ENCODE data around the gene INHA. TPM values are rescaled to one million over a fixed set of nuclear protein-coding genes. Genes with fewer than 3 reads are reported as not detected.

INHA gene
- total RNA-seq, 1 experiment from 2014 or later: not detected

DNA sequence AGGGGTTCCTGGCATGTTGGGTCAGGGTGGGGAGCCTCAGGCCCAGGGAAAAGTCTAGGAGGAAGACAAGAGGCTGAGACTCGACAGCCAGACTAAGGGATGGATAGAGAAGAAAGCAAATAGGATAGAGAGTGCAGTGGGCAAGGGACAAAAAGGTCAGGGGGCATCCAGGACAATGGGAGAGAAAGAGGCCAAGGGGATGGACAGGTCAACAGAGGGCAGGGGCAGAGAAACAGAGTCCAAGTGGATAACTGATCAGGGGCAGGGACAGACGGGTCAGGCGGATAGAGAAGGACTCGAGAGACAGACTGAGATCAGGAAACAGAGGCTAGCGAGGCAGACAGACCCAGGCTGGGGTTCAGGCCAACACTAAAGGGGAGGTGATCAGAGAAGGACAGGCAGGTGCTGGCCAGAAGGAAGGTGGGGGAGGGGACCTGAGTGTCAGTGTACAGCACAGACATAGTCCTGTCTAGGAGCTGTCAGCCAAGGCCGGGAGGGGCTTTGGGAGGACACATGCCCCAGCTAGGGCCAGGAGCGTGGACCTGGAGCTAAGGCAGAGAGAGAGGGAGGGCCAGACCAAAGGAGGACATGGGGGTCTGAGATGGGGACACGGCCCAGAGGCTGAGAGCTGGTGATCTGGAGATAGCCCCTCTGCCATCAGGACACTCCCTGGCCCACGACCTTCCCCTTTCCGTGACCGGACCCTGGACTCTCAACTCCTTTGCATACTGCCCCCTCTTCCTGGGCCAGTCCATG lies 45.6 kb upstream of the INHA start:
- POLR2A ChIA-PET: interaction anchor here (1.4 kb wide), 1 partner anchor 29 kb away, joined by 3 read pairs; no protein-coding TSS in a partner anchor
- H3K4me3 ChIP-seq (replicated peaks in 1 of 2; ENCODE audit: low read depth in 1 of 2, low read length in 2 of 2): no peak overlapping the region
- H3K36me3 ChIP-seq (ENCODE audit: control insufficient read depth in 1 of 2, insufficient read depth in 2 of 2, low read length in 2 of 2): no peaks in the 10 kb centered on the region
- ATAC-seq (no peak), DNase-seq (ENCODE audit: low read depth, low spot score) (no peak)
- H3K79me2 ChIP-seq (ENCODE audit: insufficient read depth, low read length): no peaks in the 10 kb centered on the region
- peaks cover 28 to 61% of the 10 kb centered on the region in 2 experiments for H3K4me1 ChIP-seq (ENCODE audit: control insufficient read depth in 1 of 2, insufficient read depth in 2 of 2, low read length in 2 of 2)
- H2AFZ ChIP-seq (ENCODE audit: low read depth, low read length, poor library complexity, severe bottlenecking): no peak overlapping the region
- H3K9me3 ChIP-seq (ENCODE audit: control insufficient read depth in 1 of 2, insufficient read depth in 1 of 2, low read depth in 1 of 2, low read length in 2 of 2): no peaks in the 10 kb centered on the region
- no peak overlapping the region for H3K27ac ChIP-seq (ENCODE audit: low read depth, low read length)
- H3K27me3 ChIP-seq (ENCODE audit: insufficient read depth, low read length): no peaks in the 10 kb centered on the region
- no peak overlapping the region for H3K4me2 ChIP-seq (ENCODE audit: low read length)
- BruUV-seq (replicated peaks): no TSS peak
- RAD21 ChIA-PET (ENCODE audit: low non-redundant PET in 1 of 2, low total read pairs in 2 of 2, uncharacterized antibody in 2 of 2, unreplicated experiment in 2 of 2): no interaction called here
- no peaks in the 10 kb centered on the region for H3K9me2 ChIP-seq (ENCODE audit: insufficient read depth)
- CTCF ChIA-PET: interaction anchor here (1.7 to 7.7 kb wide), 4 partner anchors 27 to 123 kb away, joined by 6 to 109 read pairs (median 75); partner anchors contain the start of gene GMPPA
- no peak overlapping the region for H3K9ac ChIP-seq (ENCODE audit: low read length)
- intact Hi-C loops (cut with micrococcal nuclease): no loop called here
- TF ChIP-seq CEBPB (IDR thresholded peaks at IDR 0.05; ENCODE audit: low read depth) (no peak), EZH2phosphoT487 (IDR thresholded peaks at IDR 0.05; ENCODE audit: borderline replicate concordance) (no peak), SIN3A (IDR thresholded peaks at IDR 0.05; ENCODE audit: low read depth) (no peak), EGR1 (IDR thresholded peaks at IDR 0.05; ENCODE audit: low read depth) (no peak), FOSL1 (IDR thresholded peaks at IDR 0.05; ENCODE audit: low read depth) (no peak), ELF1 (IDR thresholded peaks at IDR 0.05; ENCODE audit: borderline replicate concordance, low read depth) (no peak), TCF7L2 (IDR thresholded peaks at IDR 0.05; ENCODE audit: borderline replicate concordance, extremely low read depth, insufficient read depth, insufficient read length) (no peak), ZFX (IDR thresholded peaks at IDR 0.05) (no peak), POLR2AphosphoS5 (IDR thresholded peaks at IDR 0.05; ENCODE audit: low read depth, low read length) (no peak), EZH2 (IDR thresholded peaks at IDR 0.05) (no peak), YY1 (IDR thresholded peaks at IDR 0.05; ENCODE audit: extremely low read depth, insufficient replicate concordance, low read depth, low read length) (no peak), CBX3 (IDR thresholded peaks at IDR 0.05; ENCODE audit: low read depth) (no peak), JUND (IDR thresholded peaks at IDR 0.05) (no peak), SP1 (IDR thresholded peaks at IDR 0.05; ENCODE audit: low read depth) (no peak)
- TF ChIP-seq, protein P1, sequence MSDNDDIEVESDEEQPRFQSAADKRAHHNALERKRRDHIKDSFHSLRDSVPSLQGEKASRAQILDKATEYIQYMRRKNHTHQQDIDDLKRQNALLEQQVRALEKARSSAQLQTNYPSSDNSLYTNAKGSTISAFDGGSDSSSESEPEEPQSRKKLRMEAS (IDR thresholded peaks at IDR 0.05): no peak
- TF ChIP-seq, protein P2, sequence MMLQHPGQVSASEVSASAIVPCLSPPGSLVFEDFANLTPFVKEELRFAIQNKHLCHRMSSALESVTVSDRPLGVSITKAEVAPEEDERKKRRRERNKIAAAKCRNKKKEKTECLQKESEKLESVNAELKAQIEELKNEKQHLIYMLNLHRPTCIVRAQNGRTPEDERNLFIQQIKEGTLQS (IDR thresholded peaks at IDR 0.05): no peak
- TF ChIP-seq, protein P3, sequence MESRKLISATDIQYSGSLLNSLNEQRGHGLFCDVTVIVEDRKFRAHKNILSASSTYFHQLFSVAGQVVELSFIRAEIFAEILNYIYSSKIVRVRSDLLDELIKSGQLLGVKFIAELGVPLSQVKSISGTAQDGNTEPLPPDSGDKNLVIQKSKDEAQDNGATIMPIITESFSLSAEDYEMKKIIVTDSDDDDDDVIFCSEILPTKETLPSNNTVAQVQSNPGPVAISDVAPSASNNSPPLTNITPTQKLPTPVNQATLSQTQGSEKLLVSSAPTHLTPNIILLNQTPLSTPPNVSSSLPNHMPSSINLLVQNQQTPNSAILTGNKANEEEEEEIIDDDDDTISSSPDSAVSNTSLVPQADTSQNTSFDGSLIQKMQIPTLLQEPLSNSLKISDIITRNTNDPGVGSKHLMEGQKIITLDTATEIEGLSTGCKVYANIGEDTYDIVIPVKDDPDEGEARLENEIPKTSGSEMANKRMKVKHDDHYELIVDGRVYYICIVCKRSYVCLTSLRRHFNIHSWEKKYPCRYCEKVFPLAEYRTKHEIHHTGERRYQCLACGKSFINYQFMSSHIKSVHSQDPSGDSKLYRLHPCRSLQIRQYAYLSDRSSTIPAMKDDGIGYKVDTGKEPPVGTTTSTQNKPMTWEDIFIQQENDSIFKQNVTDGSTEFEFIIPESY (IDR thresholded peaks at IDR 0.05; ENCODE audit: extremely low read depth, insufficient replicate concordance, low read length): no peak
- TF ChIP-seq, protein P4, sequence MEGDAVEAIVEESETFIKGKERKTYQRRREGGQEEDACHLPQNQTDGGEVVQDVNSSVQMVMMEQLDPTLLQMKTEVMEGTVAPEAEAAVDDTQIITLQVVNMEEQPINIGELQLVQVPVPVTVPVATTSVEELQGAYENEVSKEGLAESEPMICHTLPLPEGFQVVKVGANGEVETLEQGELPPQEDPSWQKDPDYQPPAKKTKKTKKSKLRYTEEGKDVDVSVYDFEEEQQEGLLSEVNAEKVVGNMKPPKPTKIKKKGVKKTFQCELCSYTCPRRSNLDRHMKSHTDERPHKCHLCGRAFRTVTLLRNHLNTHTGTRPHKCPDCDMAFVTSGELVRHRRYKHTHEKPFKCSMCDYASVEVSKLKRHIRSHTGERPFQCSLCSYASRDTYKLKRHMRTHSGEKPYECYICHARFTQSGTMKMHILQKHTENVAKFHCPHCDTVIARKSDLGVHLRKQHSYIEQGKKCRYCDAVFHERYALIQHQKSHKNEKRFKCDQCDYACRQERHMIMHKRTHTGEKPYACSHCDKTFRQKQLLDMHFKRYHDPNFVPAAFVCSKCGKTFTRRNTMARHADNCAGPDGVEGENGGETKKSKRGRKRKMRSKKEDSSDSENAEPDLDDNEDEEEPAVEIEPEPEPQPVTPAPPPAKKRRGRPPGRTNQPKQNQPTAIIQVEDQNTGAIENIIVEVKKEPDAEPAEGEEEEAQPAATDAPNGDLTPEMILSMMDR (IDR thresholded peaks at IDR 0.05 in 2 of 3, conservative IDR thresholded peaks at IDR 0.05 in 1 of 3; ENCODE audit: borderline replicate concordance in 1 of 3, insufficient read depth in 1 of 3, low read depth in 2 of 3, low read length in 2 of 3): no peak
- H4K20me1 ChIP-seq (ENCODE audit: insufficient read depth): no peaks in the 10 kb centered on the region

Measured in HCT116 (cell line).